ENCODE data around the gene TMOD2. TPM values are rescaled to one million over a fixed set of nuclear protein-coding genes. Genes with fewer than 3 reads are reported as not detected.

TMOD2 gene
- total RNA-seq, 1 experiment from 2014 or later, result 5.7 TPM

DNA sequence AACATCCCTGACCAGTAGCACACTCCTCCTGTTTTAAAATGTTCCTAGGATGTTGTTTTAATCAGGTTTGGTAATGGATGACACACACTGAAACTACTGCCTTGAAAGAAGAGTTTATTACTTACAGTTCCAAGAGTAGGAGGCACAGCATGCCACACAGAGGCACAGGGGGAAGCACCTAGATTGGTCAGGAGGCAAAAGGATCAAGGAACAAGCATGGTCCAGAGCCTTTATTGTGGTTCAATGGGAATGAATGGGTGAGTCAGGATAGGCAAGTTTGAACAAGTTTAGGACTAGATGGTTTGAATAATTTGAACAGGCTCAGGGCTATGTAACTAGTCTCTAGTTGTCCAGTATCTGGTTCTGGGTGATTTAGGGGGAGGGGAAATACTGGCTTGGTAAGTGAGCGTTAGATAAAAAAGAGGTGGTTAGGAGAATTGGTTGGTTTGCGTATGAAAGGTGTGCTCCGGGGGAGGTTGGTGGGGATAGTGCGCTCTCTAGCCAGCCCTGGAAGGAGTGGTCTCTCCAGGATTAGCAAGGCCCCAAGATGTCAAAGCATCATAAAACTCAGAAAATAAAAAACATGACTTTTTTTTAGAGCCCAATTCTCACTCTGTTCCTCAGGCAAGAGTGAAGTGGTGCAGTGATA lies 113.1 kb downstream of the TMOD2 start (continued):
- TF ChIP-seq, protein P1, sequence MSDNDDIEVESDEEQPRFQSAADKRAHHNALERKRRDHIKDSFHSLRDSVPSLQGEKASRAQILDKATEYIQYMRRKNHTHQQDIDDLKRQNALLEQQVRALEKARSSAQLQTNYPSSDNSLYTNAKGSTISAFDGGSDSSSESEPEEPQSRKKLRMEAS (IDR thresholded peaks at IDR 0.05), result peak; percentile 86
- no peak for TF ChIP-seq YY1 (IDR thresholded peaks at IDR 0.05; ENCODE audit: extremely low read depth, insufficient replicate concordance, low read depth, low read length)

DNA sequence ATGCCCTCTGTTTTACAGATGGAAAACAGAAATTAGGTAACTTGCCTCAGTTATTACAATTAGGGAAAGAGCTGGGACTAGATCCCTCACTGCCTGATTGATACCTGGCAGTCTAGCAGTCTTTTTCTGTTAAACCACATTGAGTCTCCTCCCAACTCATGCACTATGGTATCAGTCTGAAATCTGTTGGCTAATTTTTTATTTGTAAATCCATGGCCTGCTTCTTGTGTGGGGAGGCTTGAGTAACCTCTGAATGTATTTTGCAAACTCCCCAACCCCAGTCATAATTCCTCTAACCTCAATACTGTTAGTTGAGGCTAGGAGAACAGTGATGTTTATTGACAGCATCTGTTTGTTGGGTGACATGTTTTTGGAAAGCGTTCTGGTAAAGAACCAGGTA lies 113.9 kb downstream of the TMOD2 start:
- H3K9me2 ChIP-seq (ENCODE audit: insufficient read depth), result no peaks in the 10 kb centered on the region
- intact Hi-C loops (cut with micrococcal nuclease), result no loop called here
- H3K79me2 ChIP-seq (ENCODE audit: insufficient read depth, low read length), result peaks cover 71% of the 10 kb centered on the region
- H3K27ac ChIP-seq (ENCODE audit: low read depth, low read length), result peak overlapping the region; percentile 79
- peaks cover 88 to 95% of the 10 kb centered on the region in 2 experiments for H3K4me1 ChIP-seq (ENCODE audit: control insufficient read depth in 1 of 2, insufficient read depth in 2 of 2, low read length in 2 of 2)
- TF ChIP-seq, protein P2, sequence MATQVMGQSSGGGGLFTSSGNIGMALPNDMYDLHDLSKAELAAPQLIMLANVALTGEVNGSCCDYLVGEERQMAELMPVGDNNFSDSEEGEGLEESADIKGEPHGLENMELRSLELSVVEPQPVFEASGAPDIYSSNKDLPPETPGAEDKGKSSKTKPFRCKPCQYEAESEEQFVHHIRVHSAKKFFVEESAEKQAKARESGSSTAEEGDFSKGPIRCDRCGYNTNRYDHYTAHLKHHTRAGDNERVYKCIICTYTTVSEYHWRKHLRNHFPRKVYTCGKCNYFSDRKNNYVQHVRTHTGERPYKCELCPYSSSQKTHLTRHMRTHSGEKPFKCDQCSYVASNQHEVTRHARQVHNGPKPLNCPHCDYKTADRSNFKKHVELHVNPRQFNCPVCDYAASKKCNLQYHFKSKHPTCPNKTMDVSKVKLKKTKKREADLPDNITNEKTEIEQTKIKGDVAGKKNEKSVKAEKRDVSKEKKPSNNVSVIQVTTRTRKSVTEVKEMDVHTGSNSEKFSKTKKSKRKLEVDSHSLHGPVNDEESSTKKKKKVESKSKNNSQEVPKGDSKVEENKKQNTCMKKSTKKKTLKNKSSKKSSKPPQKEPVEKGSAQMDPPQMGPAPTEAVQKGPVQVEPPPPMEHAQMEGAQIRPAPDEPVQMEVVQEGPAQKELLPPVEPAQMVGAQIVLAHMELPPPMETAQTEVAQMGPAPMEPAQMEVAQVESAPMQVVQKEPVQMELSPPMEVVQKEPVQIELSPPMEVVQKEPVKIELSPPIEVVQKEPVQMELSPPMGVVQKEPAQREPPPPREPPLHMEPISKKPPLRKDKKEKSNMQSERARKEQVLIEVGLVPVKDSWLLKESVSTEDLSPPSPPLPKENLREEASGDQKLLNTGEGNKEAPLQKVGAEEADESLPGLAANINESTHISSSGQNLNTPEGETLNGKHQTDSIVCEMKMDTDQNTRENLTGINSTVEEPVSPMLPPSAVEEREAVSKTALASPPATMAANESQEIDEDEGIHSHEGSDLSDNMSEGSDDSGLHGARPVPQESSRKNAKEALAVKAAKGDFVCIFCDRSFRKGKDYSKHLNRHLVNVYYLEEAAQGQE (IDR thresholded peaks at IDR 0.05; ENCODE audit: low read depth), result no peak
- TF ChIP-seq YY1 (IDR thresholded peaks at IDR 0.05; ENCODE audit: extremely low read depth, insufficient replicate concordance, low read depth, low read length), result no peak
- peak overlapping the region; percentile 59 for H3K4me2 ChIP-seq (ENCODE audit: low read length)
- 0 out of 2 replicates have a peak overlapping the region, but pooled peaks have one; percentile 4 for H3K9ac ChIP-seq (ENCODE audit: low read length)
- ChIA-PET CTCF (no interaction called here), POLR2A (interaction anchor here (0.6 to 1.6 kb wide), 2 partner anchors 14 to 24 kb away, joined by 3 read pairs; no protein-coding TSS in a partner anchor), RAD21 (ENCODE audit: low non-redundant PET in 1 of 2, low total read pairs in 2 of 2, uncharacterized antibody in 2 of 2, unreplicated experiment in 2 of 2) (no interaction called here)
- H2AFZ ChIP-seq (ENCODE audit: low read depth, low read length, poor library complexity, severe bottlenecking), result no peak overlapping the region
- no peaks in the 10 kb centered on the region for H3K9me3 ChIP-seq (ENCODE audit: control insufficient read depth in 1 of 2, insufficient read depth in 1 of 2, low read depth in 1 of 2, low read length in 2 of 2)
- H3K4me3 ChIP-seq (replicated peaks in 1 of 2; ENCODE audit: low read depth in 1 of 2, low read length in 2 of 2), result no peak overlapping the region
- no TSS peak for BruUV-seq (replicated peaks)
- H3K36me3 ChIP-seq (ENCODE audit: control insufficient read depth in 1 of 2, insufficient read depth in 2 of 2, low read length in 2 of 2), result peaks cover 0 to 24% of the 10 kb centered on the region in 2 experiments; a peak in 2 of 4 replicates
- no peak for ATAC-seq
- no peak for DNase-seq (ENCODE audit: low read depth, low spot score)
- H4K20me1 ChIP-seq (ENCODE audit: insufficient read depth), result no peaks in the 10 kb centered on the region
- H3K27me3 ChIP-seq (ENCODE audit: insufficient read depth, low read length), result no peaks in the 10 kb centered on the region

Other genes starting within 250 kb of the TMOD2 start
- 21.5 TPM for gene DMXL2, start 128.8 kb upstream of the TMOD2 start, total RNA-seq (2021; ENCODE audit: unreplicated experiment)
- gene SCG3, start 70.1 kb upstream of the TMOD2 start, total RNA-seq (2021; ENCODE audit: unreplicated experiment), result not detected
- gene LYSMD2, start 13.9 kb upstream of the TMOD2 start, total RNA-seq (2021; ENCODE audit: unreplicated experiment), result 10.8 TPM
- 78.8 TPM for gene TMOD3, start 78.1 kb downstream of the TMOD2 start, total RNA-seq (2021; ENCODE audit: unreplicated experiment)
- 27.8 TPM for gene LEO1, start 220.2 kb downstream of the TMOD2 start, total RNA-seq (2021; ENCODE audit: unreplicated experiment)